GM18508 (cell line): ENCODE measurements around the gene NDUFC1.
"Not testable (repeated sequence)": the region's sequence is repeated elsewhere in the genome, so short reads cannot be mapped to it uniquely, and the experiment has no call there.

ENCODE experiments used
- ATAC-seq: cut with Tn5 transposase; IDR thresholded peaks from one replicate; pipeline ENCODE4 v1.9.1; 2021; ENCODE audit warnings: moderate number of reproducible peaks; ENCODE audit not compliant: insufficient read depth, unreplicated experiment

NDUFC1 gene

DNA sequence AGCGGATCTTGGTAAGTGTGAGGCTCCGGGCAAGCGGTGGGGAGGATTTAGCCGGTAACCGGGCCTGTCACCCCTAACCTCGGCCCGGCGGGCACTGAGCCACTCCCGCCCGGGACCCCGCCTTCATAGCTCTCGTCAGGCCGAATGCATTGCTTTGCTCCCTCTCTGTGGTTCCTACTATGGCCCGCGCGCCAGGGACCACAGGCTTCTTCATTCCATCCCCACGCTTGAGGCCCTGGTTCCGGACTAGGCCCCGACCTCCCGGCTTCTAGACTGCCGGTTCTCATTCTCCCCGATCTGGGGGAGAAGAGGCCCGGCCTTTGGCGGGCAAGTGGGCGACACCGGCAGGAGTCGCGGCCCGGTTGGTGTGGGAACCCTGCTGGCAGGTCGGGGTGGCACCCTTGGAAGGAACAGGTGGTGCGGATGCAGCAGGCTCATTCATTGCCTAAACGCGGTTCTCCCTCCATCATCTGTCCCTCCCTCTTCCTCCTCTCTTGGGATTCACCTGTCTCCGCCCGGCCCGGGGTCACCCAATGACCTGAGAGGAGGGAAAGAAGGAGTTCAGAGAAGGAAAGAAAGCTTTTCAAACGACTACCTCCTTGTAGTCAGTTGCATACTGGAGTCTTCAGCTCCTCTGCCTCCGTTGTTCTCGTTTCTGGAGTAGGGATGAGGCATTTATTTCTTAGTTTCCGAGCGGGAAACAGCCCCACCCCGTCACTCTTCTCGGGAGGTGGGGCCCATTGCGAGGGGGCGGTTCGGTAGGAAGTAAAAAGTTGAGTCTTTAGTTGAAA is at the start of gene NDUFC1:
Gene NDUFC1 (minus strand): TSS at position 657 of the 791 bp plus-strand sequence. CDS start 6,679 bp downstream, outside the sequence.
- peak; percentile 24 for ATAC-seq

DNA sequence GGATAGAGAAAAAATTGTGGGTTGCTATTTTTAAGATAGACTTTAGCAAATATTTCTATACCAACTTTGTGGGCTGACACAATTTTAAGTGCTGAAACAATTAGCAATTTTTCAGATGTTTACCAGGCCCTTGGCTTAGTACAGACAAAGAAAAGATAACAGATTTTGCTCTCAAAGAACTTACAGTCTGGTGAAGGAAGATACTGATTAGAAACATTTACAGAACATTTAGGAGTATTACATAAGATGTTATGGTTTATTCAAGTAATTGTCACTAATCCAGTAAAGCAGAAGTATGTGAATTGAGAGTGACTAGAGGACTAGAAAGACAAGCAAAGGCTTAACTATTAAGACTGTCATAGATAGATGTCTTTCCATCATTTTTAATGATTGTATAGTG is 35.3 kb upstream of the NDUFC1 start:
- no peak for ATAC-seq

DNA sequence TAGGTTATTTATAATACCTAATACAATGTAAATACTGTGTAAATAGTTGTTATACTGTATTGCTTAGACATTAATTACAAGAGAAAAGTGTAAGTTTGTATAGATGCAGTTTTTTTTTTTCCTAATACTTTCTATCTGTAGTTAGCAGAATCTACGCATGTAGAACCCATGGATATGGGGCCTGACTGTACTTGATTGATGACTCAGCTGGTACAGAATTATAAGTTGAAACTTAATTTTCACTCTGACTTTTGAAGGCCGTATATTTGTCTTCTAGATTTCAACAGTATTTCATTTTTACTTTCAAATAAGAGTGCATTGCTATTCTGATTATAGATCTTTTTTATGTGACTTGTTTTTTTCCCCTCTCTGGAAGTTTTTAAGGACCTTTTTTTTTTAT is 30.8 kb upstream of the NDUFC1 start:
- ATAC-seq: no peak

DNA sequence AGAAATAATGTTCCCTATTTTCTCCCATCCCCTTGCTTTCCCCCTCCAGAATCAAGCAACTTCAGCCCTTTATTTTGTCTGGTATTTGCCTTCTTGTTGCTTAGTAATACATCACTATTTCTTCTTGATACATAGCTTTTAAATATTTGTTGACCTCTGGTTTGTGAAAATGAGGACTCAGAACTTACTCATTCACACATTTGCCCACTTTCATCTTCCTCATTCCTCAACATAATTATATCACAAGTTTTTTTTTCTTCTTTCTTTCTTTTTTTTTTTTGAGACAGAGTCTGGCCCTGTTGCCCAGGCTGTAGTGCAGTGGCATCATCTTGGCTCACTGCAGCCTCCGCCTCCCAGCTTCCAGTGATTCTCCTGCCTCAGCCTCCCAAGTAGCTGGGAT is 28.9 kb upstream of the NDUFC1 start:
- no peak for ATAC-seq

DNA sequence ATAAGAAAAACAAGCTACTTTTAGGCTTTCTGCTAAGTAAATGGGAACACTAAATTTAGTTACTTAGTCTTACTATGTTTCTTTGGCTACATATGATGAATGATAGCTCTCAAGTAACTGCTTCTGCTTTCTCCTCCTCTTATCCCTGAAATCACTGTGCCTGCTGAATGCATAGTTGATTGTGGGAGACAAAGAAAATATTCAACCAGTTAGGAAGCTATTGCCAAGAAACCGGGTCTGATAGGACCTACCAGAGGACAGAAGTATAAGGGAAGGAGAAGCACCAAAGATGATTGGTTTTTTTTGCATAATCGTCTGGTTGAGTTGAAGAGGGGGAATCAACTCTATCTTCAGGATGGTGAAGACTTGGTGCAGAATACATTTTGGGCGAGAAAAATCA is 28.0 kb upstream of the NDUFC1 start:
- no peak for ATAC-seq

DNA sequence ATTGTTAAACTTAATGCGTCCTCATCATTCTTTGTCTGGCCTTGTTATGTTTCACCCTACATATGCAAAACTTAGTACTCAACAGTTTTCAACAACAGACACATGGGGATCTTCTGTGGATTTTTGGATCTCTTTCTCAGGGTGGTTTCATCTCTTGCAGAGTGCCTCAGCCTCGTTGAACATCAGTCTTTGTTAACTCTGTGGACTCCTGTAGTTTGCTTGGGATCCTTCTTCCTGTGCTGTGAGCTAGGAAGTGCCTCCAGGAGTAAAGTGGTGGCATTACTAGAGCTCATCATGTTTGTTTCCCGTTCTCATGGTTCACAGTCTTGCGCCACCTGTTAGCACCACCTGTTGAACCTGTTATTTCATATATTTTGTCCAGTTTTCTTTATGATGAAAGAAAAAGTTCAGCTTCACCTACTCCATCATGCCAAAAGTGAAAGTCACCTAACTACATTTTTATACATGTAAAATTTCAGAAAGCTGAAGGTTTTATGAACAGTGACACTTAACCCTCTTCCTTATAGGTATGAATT is 27.5 kb upstream of the NDUFC1 start:
- no peak for ATAC-seq

DNA sequence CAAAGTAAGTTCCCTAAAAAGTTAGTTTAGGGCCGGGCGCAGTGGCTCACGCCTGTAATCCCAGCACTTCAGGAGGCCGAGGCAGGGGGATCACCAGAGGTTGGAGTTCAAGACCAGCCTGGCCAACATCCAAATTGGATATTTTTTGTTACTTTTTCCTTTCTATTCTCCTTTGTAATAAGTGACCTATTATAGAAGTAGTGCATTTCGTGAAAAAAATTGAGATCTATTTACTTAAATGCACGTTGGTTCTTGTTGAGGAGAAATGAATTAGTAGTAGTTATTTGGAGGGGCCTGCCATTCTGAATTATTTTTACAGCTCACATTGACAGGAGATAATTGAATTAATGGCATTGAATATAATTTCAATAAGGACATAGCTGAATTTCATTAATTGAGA is 22.3 kb upstream of the NDUFC1 start:
- ATAC-seq: no peak

DNA sequence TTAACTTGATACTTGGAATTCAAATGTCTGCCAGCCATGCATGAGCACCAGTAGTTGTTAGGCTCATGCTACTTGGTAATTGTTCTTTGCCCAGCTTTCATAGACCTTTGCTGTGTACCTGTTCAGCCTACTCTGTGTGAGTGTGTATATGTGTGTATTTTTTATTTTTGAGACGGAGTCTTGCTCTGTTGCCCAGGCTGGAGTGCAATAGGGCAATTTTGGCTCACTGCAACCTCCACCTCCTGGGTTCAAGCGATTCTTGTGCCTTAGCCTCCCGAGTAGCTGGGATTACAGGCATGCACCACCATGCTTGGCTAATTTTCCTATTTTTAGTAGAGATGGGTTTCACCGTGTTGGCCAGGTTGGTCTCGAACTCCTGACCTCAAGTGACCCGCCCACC is 20.3 kb upstream of the NDUFC1 start:
- ATAC-seq: not testable (repeated sequence)

DNA sequence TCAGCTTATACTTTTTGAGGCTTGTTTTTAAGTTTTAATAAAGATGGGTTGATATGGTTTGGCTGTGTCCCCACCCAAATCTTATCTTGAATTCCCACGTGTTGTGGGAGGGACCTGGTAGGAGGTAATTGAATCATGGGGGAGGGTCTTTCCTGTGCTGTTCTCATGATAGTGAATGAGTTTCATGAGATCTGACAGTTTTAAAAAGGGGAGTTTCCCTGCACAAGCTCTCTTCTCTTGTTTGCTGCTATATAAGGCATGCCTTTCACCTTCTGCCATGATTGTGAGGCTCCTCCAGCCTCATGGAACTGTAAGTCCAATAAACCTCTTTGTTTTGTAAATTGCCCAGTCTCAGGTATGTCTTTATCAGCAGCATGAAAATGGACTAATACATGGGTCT is 19.8 kb upstream of the NDUFC1 start:
- not testable (repeated sequence) for ATAC-seq

DNA sequence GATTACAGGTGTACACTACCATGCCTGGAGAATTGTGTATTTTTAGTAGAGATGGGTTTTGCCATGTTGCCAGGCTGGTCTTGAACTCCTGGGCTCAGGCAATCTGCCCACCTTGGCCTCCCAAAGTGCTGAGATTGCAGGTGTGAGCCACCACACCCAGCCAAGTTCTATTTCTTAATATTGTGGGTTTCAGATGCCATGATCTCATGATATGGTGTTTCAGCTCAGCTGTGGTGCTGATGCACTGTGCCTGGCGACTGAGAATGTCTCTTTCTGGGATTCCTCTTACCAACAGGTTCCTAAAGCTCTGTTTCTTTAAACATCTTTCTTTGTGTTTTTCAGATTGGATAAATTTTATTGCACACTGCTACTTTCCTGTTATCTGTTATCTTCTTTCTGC is 17.3 kb upstream of the NDUFC1 start:
- no peak for ATAC-seq

DNA sequence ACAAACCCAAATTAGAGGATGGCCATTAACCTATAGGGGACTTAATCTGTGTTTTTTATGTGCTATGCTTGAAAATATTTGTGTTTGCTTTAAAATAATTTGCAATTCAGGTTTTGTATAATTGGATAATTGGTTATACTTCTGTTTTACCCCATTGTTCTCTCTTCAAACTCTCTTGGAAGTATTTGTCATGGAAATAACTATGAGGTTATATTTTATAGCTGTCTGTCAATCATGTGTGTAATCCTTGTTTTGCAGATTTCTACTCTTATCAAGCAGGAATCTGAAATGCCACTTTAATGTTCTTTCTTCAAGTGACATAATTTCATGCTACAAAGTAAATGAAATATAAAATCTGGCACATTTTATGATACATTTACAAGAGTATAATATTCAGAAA is 15.4 kb upstream of the NDUFC1 start:
- ATAC-seq: no peak

DNA sequence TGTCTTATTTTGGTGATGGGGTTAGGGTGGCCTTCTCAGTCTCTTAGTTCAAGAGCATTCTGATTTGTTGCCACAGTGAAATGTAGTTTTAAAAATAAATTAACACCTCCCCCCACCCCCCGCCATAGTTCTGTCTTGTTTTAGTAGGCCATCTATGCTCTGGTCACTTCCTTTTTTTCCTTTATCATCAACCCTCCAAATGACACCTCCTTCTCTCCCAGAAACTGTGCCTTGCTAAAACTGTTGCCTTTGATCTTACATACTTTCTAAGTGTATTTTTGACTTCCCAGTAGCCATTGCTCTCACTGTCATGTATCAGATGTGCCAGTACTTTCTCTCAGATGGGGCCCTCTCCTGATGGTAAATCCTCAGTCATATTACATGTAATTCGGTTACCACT is 14.5 kb upstream of the NDUFC1 start:
- ATAC-seq: no peak

DNA sequence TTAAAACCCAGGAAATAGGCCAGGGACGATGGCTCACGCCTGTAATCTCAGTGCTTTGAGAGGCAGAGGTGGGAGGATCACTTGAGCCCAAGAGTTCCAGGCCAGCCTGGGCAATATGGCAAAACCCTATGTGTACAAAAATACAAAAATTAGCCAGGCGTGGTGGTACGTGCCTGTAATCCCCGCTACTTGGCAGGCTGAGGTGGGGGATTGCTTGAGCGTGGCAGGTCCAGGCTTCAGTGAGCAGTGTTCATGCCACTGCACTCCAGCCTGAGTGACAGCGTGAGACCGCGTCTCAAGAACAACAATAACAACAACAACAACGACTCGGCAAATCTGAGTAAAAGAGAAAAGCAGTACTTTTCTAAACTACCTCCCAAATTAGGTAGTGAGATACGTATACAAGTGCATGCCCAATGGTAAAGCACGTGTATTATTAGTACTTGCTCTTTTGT is 13.0 kb upstream of the NDUFC1 start:
- ATAC-seq: peak; percentile 43

DNA sequence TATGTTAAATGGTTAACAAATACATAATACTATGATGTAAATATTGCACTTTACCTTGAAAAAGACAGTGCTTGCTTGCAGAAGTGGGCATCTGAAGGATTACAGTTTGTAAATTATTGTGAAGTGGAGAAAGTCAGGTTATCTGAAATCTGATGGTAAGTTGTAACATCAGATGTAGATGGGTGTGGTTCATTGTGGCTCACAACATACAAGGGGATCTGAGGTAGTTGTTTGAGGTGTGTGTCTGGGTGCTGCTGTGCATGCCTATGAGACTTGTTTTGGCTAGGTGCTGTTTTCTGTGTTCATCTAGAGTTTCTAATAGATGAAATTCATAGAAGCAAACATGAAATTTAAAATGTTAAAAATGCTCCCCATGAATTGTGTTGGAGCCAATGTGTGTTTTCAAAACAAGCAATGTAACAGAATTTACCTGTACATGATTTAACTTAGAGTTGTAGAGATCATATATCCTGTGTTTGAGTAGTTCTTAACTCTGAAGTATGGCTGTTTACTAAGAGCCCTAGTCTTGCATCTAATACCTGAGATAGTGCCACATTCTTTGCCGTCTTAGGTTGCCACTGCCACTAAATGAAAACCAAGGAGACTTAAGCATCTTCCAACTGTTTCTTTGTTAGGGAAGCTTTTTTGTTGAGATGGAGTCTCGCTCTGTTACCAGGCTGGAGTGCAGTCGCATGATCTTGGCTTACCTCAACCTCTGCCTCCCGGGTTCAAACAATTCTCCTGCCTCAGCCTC is 11.9 kb upstream of the NDUFC1 start:
- no peak for ATAC-seq

DNA sequence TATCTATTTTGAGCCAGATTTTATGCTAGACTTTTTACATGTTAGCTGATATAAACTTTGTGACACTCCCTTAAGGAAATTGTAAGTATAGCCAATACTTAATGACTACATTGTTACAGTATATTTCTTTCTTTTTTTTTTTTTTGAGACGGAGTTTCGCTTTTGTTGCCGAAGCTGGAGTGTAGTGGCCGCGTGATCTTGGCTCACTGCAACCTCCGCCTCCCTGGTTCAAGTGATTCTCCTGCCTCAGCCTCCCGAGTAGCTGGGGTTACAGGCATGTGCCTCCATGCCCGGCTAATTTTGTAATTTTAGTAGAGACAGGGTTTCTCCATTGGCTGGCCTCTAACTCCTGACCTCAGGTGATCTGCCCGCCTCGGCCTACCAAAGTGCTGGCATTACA is 11.1 kb upstream of the NDUFC1 start:
- not testable (repeated sequence) for ATAC-seq

DNA sequence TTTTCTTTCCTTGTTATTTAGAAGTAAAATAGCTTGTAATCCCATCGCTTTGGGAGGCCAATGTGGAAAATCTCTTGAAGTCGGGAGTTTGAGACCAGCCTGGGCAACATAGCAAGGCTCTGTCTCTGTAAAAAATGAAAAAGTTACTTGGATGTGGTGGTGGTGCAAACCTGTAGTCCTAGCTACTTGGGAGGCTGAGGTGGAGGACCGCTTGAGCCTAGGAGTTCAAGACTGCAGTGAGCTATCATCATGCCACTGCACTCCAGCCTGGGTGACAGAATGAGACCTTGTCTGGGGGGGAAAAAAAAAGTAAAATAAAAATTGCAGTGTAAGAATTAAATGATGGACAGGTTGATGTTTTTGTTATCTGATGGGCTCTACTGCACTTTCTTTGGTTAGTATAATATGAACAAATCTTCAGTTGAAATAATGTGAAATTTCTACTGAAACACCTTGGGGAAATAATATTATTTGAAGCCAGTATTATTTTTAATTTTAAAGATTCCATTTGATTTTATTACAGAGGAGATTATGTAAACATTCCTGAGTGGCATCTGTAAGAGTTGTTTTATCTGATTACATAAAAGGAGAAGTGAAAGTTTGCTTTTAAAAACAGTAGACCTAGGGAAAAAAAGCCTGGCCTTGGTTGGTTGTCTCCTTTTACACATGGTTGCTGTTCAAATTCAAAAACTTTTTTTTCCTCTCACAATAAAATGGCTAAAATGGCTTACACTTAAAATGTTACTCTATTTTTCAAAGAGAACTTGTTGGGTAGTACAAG is 10.5 kb upstream of the NDUFC1 start:
- ATAC-seq: no peak

DNA sequence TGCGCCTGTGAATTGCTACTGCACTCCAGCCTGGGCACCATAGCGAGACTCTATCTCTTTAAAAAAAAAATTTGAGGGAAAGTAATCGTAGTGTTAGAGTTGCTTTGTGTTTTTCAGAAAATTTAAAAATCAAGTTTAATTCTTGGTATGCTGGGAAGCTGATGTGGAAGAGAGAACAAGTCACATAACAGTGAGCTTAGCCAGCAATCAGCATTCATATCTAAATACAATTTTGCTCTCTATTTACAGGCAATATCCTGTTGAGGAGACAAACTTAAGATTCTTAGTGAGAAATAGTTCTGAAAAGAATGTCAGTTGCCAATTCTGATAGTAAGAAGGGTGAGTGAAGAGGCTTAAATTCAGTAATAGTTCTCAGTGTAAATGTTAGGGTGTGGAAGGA is 9.6 kb upstream of the NDUFC1 start:
- ATAC-seq: no peak

DNA sequence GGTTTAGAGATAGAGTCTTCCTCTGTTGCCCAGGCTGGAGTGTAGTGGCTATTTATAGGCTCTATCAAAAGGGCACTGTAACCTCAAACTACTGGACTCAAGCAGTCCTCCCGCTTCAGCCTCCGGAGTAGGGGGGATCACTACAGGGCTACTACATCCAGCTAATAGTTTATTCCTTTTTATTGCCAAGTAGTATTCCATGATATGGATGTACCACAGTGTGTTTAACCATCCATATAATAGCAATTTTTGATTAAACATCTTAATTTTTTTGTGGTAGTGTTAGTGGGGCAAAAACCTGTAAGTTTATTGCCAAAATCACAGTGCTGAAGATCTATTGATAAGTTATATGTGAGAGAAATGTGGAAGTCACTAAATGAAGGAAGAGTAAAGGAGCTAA is 2.6 kb upstream of the NDUFC1 start:
- no peak for ATAC-seq

DNA sequence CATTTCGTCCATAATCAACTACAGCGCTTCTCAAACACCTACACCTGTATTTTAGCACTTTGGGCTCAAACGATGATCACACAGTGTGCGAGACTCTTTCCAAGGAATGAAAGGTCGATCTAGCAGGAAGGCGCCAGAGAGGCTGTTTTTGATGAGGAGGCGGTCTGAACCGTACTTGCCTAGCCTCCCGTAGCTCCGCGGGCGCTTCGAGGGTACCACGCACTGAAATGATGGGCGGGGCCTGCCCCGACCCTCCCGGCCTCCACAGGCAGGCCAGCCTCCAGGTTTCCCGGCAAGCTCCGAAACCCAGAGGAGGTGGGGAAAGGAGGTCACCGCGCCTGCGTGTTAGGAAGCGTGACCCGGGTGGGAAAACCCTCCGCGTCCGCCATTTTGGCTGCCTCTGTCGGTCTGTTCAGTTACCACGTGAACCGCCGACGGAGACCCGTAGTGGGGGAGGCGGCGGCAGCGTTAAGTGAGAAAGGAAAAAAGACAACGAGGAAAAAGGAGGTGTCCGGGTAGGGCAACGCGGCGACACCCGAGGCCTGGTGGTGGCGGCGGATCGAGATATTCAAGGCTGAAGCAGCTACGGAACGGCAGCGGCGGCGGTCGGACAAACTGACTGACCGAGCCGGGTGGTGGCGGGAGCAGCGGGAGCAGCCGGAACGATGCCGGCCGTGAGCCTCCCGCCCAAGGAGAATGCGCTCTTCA is 1.0 kb downstream of the NDUFC1 start, which contains the start of gene NAA15:
Gene NAA15 (plus strand): TSS at position 393 of the 708 bp plus-strand sequence. CDS start 273 bp downstream, at position 666.
- peak; percentile 70 for ATAC-seq
